Bronchial epithelial cell (primary cell): Measurements from ENCODE around the gene COL15A1. TPM values are rescaled to one million over a fixed set of nuclear protein-coding genes. Genes with fewer than 3 reads are reported as not detected.

ENCODE experiments used
- DNase-seq: peaks from one replicate; pipeline ENCODE4 v3.0.0-alpha.2; 2010; ENCODE audit warnings: low read depth
- FAIRE-seq: peaks from 2 replicates; lab custom pipeline; 2011; peaks lifted over from hg19 to GRCh38; lab: Jason Lieb, UNC
- H3K27me3 ChIP-seq: 2 replicates; pipeline ENCODE4 v1.5.1; 2011; ENCODE audit warnings: low read length; ENCODE audit not compliant: control insufficient read depth, insufficient read depth
- H3K36me3 ChIP-seq: 2 replicates; pipeline ENCODE4 v1.5.1; 2011; ENCODE audit warnings: low read length; ENCODE audit not compliant: control insufficient read depth, insufficient read depth
- H3K4me3 ChIP-seq: 2 replicates; pipeline ENCODE4 v1.5.1; 2011; ENCODE audit warnings: mild to moderate bottlenecking, low read depth, low read length, control low read depth
- CTCF ChIP-seq: IDR thresholded peaks from 2 replicates; pipeline ENCODE4 v1.5.1; 2011; ENCODE audit warnings: mild to moderate bottlenecking, moderate library complexity, low read length, control low read depth, inconsistent platforms; ENCODE audit not compliant: insufficient read depth, severe bottlenecking
- total RNA-seq: library from RNA; depleted of rRNA; stranded (reverse); fragments of >200 nt; gene quantifications from 2 replicates; pipeline ENCODE4 v1.2.1, GENCODE V29; 2014

COL15A1 gene
- total RNA-seq, 1 donor from 2014 or later: 1.6 TPM

GRCh38 chr9:99000476-99001395 is 57.0 kb downstream of the COL15A1 start:
- peaks cover 2% of the 10 kb centered on the region for H3K27me3 ChIP-seq
- FAIRE-seq (no peak), DNase-seq (peak; percentile 72)
- TF ChIP-seq CTCF: peak; percentile 78
- no peak overlapping the region for H3K4me3 ChIP-seq
- H3K36me3 ChIP-seq: no peaks in the 10 kb centered on the region

GRCh38 chr9:99001892-99002291 is 58.2 kb downstream of the COL15A1 start:
- FAIRE-seq (no peak), DNase-seq (no peak)
- no peak overlapping the region for H3K4me3 ChIP-seq
- H3K27me3 ChIP-seq: peaks cover 2% of the 10 kb centered on the region
- no peaks in the 10 kb centered on the region for H3K36me3 ChIP-seq
- no peak for TF ChIP-seq CTCF

- no peak for DNase-seq
- H3K36me3 ChIP-seq: no peaks in the 10 kb centered on the region
- H3K4me3 ChIP-seq: no peak overlapping the region
- no peak for FAIRE-seq
- no peak for TF ChIP-seq CTCF
- H3K27me3 ChIP-seq: peaks cover under 1% of the 10 kb centered on the region
These were observed 59.0 kb downstream of the COL15A1 start for GRCh38 chr9:99002706-99003105.

GRCh38 chr9:99003308-99003707 is 59.6 kb downstream of the COL15A1 start:
- Histone ChIP-seq H3K4me3 (no peak overlapping the region), H3K27me3 (no peaks in the 10 kb centered on the region), H3K36me3 (no peaks in the 10 kb centered on the region)
- no peak for TF ChIP-seq CTCF
- FAIRE-seq: no peak
- no peak for DNase-seq

- TF ChIP-seq CTCF: no peak
- DNase-seq: no peak
- H3K4me3 ChIP-seq: no peak overlapping the region
- no peak for FAIRE-seq
- no peaks in the 10 kb centered on the region for H3K36me3 ChIP-seq
- no peaks in the 10 kb centered on the region for H3K27me3 ChIP-seq
These were observed 60.4 kb downstream of the COL15A1 start for GRCh38 chr9:99004115-99004514.
